GM12878 (cell line): ENCODE data around the gene MRC2. TPM values are rescaled to one million over a fixed set of nuclear protein-coding genes. Genes with fewer than 3 reads are reported as not detected.

Experiments
- BCL3 ChIP-seq: IDR thresholded peaks from 2 replicates; pipeline ENCODE4 v1.6.1; 2011; ENCODE audit warnings: borderline replicate concordance, low read depth, mild to moderate bottlenecking, moderate library complexity, low read length; ENCODE audit not compliant: insufficient read depth, poor library complexity, severe bottlenecking
- EGR1 ChIP-seq, 2 experiments: IDR thresholded peaks; 1 replicate in 1 of 2; 2 replicates in 1 of 2; pipeline ENCODE4 v1.6.1; 2011 to 2012; ENCODE audit warnings: low read depth in 2 of 2, low read length in 2 of 2, borderline replicate concordance in 1 of 2, mild to moderate bottlenecking in 1 of 2, moderate library complexity in 1 of 2
- GATAD2B ChIP-seq: fragments of 450-650 bp; conservative IDR thresholded peaks from 2 replicates; pipeline ENCODE4 v1.6.1; 2017; ENCODE audit warnings: low read depth, mild to moderate bottlenecking, moderate library complexity
- IKZF1 ChIP-seq: fragments of 450-650 bp; conservative IDR thresholded peaks from 2 replicates; pipeline ENCODE4 v1.6.1; 2017; ENCODE audit warnings: antibody characterized with exemption, mild to moderate bottlenecking
- IKZF2 ChIP-seq, 2 experiments: fragments of 450-650 bp; IDR thresholded peaks; 2 replicates each; pipeline ENCODE4 v1.6.1; 2017; ENCODE audit warnings: mild to moderate bottlenecking in 2 of 2, moderate library complexity in 2 of 2
- NFXL1 ChIP-seq: fragments of 450-650 bp; IDR thresholded peaks from 2 replicates; pipeline ENCODE4 v1.6.1; 2017; ENCODE audit warnings: antibody characterized with exemption, mild to moderate bottlenecking, borderline replicate concordance
- NR2F1 ChIP-seq: fragments of 450-650 bp; conservative IDR thresholded peaks from 2 replicates; pipeline ENCODE4 v1.6.1; 2017; ENCODE audit warnings: mild to moderate bottlenecking
- polyA plus RNA-seq, 11 experiments: library from polyadenylated mRNA; depleted of rRNA in 4 of 11; unstranded in 6 of 11; stranded (reverse) in 5 of 11; fragments of >200 nt; fragmentation: Nextera tagmentation in 4 of 11; fragmentation: Illumina TruSeq in 1 of 11; extraction: Ambion mirVana in 4 of 11; extraction: Trizol in 1 of 11; gene quantifications; 1 replicate in 1 of 11; 2 replicates in 10 of 11; pipeline versions ENCODE4 v1.2.1 to v1.2.3, GENCODE V29; 2011 to 2016; ENCODE audit warnings: inconsistent platforms in 2 of 11, missing spikeins in 2 of 11, low read depth in 1 of 11
- total RNA-seq, 4 experiments: library from RNA; depleted of rRNA in 3 of 4; stranded (reverse); fragments of >200 nt in 3 of 4; fragmentation: Illumina TruSeq in 1 of 4; extraction: Trizol in 1 of 4; gene quantifications; 2 replicates each; pipeline versions ENCODE4 v1.2.1 to v1.2.3, GENCODE V29; 2013 to 2021
- TF ChIP-seq, protein P1 (sequence below): fragments of 450-650 bp; IDR thresholded peaks from 2 replicates; pipeline ENCODE4 v1.6.1; 2017; ENCODE audit warnings: low read depth, mild to moderate bottlenecking, moderate library complexity

Gene MRC2
- total and polyA plus RNA-seq, 10 of the 15 experiments (the other 5 are each of a cell fraction or from before 2014, with no cell fraction given): 0.04 to 0.96 (median 0.30) TPM; not detected in 1

- peak; percentile 71 to 72 for TF ChIP-seq IKZF2 (IDR thresholded peaks at IDR 0.05)
- TF ChIP-seq BCL3: peak; percentile 25
- TF ChIP-seq NFXL1: peak; percentile 41; the same call in 1 of the 2 replicates
- no peak for TF ChIP-seq NR2F1
- TF ChIP-seq EGR1 (IDR thresholded peaks at IDR 0.05; ENCODE audit: borderline replicate concordance in 1 of 2, low read depth in 2 of 2, low read length in 2 of 2): peak in 1 of 2 experiments; percentile 74; a peak in 2 of 3 replicates
- peak; percentile 84 for TF ChIP-seq IKZF1
- TF ChIP-seq, protein P1, sequence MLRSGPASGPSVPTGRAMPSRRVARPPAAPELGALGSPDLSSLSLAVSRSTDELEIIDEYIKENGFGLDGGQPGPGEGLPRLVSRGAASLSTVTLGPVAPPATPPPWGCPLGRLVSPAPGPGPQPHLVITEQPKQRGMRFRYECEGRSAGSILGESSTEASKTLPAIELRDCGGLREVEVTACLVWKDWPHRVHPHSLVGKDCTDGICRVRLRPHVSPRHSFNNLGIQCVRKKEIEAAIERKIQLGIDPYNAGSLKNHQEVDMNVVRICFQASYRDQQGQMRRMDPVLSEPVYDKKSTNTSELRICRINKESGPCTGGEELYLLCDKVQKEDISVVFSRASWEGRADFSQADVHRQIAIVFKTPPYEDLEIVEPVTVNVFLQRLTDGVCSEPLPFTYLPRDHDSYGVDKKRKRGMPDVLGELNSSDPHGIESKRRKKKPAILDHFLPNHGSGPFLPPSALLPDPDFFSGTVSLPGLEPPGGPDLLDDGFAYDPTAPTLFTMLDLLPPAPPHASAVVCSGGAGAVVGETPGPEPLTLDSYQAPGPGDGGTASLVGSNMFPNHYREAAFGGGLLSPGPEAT: 0 out of 2 replicates have a peak, but pooled peaks have one; percentile 25
- TF ChIP-seq GATAD2B: 0 out of 2 replicates have a peak, but pooled peaks have one; percentile 31
Measured at GRCh38 chr17:62652251-62653001, 25.0 kb downstream of the MRC2 start (continued).
